PC-9 (cell line): Measurements from ENCODE around the gene ARHGAP28. TPM values are rescaled to one million over a fixed set of nuclear protein-coding genes. Genes with fewer than 3 reads are reported as not detected.

Experiments used
- BruUV-seq: library from RNA; stranded (reverse); fragments of 400-500 nt; replicated peaks from 2 replicates; lab custom pipeline; 2021; lab: Mats Ljungman, UMichigan
- CTCF ChIA-PET: fragments of 300-600 bp; sonication (Branson Sonifier 250); formaldehyde crosslinking; loops from one replicate; lab custom pipeline; 2022; ENCODE audit warnings: antibody characterized with exemption; lab: Charles Lee
- POLR2A ChIA-PET: fragments of 300-600 bp; sonication (Branson Sonifier 250); formaldehyde crosslinking; loops from one replicate; lab custom pipeline; 2022; ENCODE audit warnings: antibody characterized with exemption; ENCODE audit not compliant: unreplicated experiment; lab: Charles Lee
- DNase-seq, 2 experiments: peaks; one replicate each; pipeline versions ENCODE4 v3.0.0 to v3.0.0-alpha.2; 2015 to 2022; ENCODE audit warnings: mixed read lengths in 1 of 2
- H2AFZ ChIP-seq: fragments of 200-600 bp; sonication (generic); 2 replicates; pipeline ENCODE4 v1.8.1; 2017; ENCODE audit warnings: antibody characterized with exemption
- H3F3A ChIP-seq: fragments of 200-600 bp; sonication (generic); 2 replicates; pipeline ENCODE4 v1.8.1; 2017; ENCODE audit warnings: antibody characterized with exemption, mild to moderate bottlenecking, low read depth; ENCODE audit not compliant: insufficient read depth
- H3K27ac ChIP-seq: fragments of 200-600 bp; sonication (generic); 2 replicates; pipeline ENCODE4 v1.6.1; 2016; ENCODE audit warnings: mixed run types
- H3K27me3 ChIP-seq: fragments of 200-600 bp; sonication (generic); 2 replicates; pipeline ENCODE4 v1.6.1; 2016; ENCODE audit warnings: low read depth, mixed run types; ENCODE audit not compliant: insufficient read depth
- H3K36me3 ChIP-seq: fragments of 200-600 bp; sonication (generic); 2 replicates; pipeline ENCODE4 v1.6.1; 2016; ENCODE audit warnings: low read depth, mixed run types
- H3K4me1 ChIP-seq: fragments of 200-600 bp; sonication (generic); replicated peaks from 2 replicates; pipeline ENCODE4 v1.6.1; 2016; ENCODE audit warnings: mixed run types; ENCODE audit not compliant: insufficient read depth
- H3K4me2 ChIP-seq: fragments of 200-600 bp; sonication (generic); 2 replicates; pipeline ENCODE4 v1.6.1; 2017; ENCODE audit warnings: mixed run types
- H3K4me3 ChIP-seq: fragments of 200-600 bp; sonication (generic); 2 replicates; pipeline ENCODE4 v1.6.1; 2016; ENCODE audit warnings: mixed run types
- H3K79me2 ChIP-seq: fragments of 200-600 bp; sonication (generic); 2 replicates; pipeline ENCODE4 v1.6.1; 2017; ENCODE audit warnings: low read depth, mixed run types
- H3K9me2 ChIP-seq: fragments of 200-600 bp; sonication (generic); 2 replicates; pipeline ENCODE4 v1.8.1; 2017; ENCODE audit warnings: mild to moderate bottlenecking; ENCODE audit not compliant: insufficient read depth
- H3K9me3 ChIP-seq: fragments of 200-600 bp; sonication (generic); 2 replicates; pipeline ENCODE4 v1.8.1; 2016; ENCODE audit warnings: low read depth; ENCODE audit not compliant: insufficient read depth
- H4K20me1 ChIP-seq: fragments of 200-600 bp; sonication (generic); 2 replicates; pipeline ENCODE4 v1.8.1; 2017; ENCODE audit not compliant: insufficient read depth
- CTCF ChIP-seq: fragments of 200-600 bp; sonication (generic); conservative IDR thresholded peaks from 2 replicates; pipeline ENCODE4 v1.6.1; 2017; ENCODE audit warnings: mixed run types, antibody characterized with exemption, mild to moderate bottlenecking, moderate library complexity
- EZH2 ChIP-seq: fragments of 200-600 bp; sonication (generic); IDR thresholded peaks from 2 replicates; pipeline ENCODE4 v1.8.0; 2017; ENCODE audit warnings: antibody characterized with exemption, low read depth
- intact Hi-C: fragments of 100-400 bp; cut with micrococcal nuclease; formaldehyde crosslinking; loops from one replicate; pipeline ENCODE4 v1.10.0; 2022; ENCODE audit not compliant: unreplicated experiment
- total RNA-seq: library from RNA; stranded (reverse); gene quantifications from 2 replicates; pipeline ENCODE4 v1.2.3, GENCODE V29; 2021

Gene ARHGAP28
- total RNA-seq, 1 experiment from 2014 or later, result not detected

- Histone ChIP-seq H3K27me3 (peaks cover 40% of the 10 kb centered on the region), H3K4me3 (no peak overlapping the region), H2AFZ (no peak overlapping the region), H3K9me3 (no peaks in the 10 kb centered on the region), H3K4me2 (no peak overlapping the region), H3F3A (no peaks in the 10 kb centered on the region), H4K20me1 (no peaks in the 10 kb centered on the region), H3K36me3 (no peaks in the 10 kb centered on the region), H3K27ac (no peak overlapping the region), H3K79me2 (no peaks in the 10 kb centered on the region), H3K4me1 (no peaks in the 10 kb centered on the region), H3K9me2 (no peaks in the 10 kb centered on the region)
- no TSS peak for BruUV-seq
- CTCF ChIA-PET, result no interaction called here
- POLR2A ChIA-PET, result no interaction called here
- TF ChIP-seq CTCF (no peak), EZH2 (no peak)
- DNase-seq, result no peak
- intact Hi-C loops, result loop anchor here (1.0 kb wide), 2 partner anchors 344 to 1019 kb away; no protein-coding TSS in a partner anchor
These were observed 157.3 kb downstream of the ARHGAP28 start for GRCh38 chr18:6886797-6887330.

- no TSS peak for BruUV-seq
These were observed 162.3 kb downstream of the ARHGAP28 start for GRCh38 chr18:6891788-6892187.

GRCh38 chr18:6901286-6901926 is 171.9 kb downstream of the ARHGAP28 start:
- Histone ChIP-seq H3F3A (no peaks in the 10 kb centered on the region), H3K4me1 (no peaks in the 10 kb centered on the region), H3K27ac (no peak overlapping the region), H3K9me2 (no peaks in the 10 kb centered on the region), H3K36me3 (no peaks in the 10 kb centered on the region), H3K27me3 (no peaks in the 10 kb centered on the region), H3K4me3 (no peak overlapping the region), H3K79me2 (no peaks in the 10 kb centered on the region), H3K9me3 (no peaks in the 10 kb centered on the region), H3K4me2 (no peak overlapping the region), H2AFZ (no peak overlapping the region), H4K20me1 (no peaks in the 10 kb centered on the region)
- ChIA-PET CTCF (no interaction called here), POLR2A (no interaction called here)
- BruUV-seq, result no TSS peak
- no peak for DNase-seq
- intact Hi-C loops, result no loop called here
- TF ChIP-seq CTCF (no peak), EZH2 (no peak)

More at GRCh38 chr18:6891788-6892187, 162.3 kb downstream of the ARHGAP28 start:
- H3K9me3 ChIP-seq, result no peaks in the 10 kb centered on the region
- ChIA-PET POLR2A (no interaction called here), CTCF (no interaction called here)
- TF ChIP-seq CTCF, result no peak
- H3K79me2 ChIP-seq, result no peaks in the 10 kb centered on the region
- no peaks in the 10 kb centered on the region for H4K20me1 ChIP-seq
- H2AFZ ChIP-seq, result no peak overlapping the region
- no peaks in the 10 kb centered on the region for H3K36me3 ChIP-seq
- no peak overlapping the region for H3K4me3 ChIP-seq
- intact Hi-C loops, result no loop called here
- no peak for DNase-seq
- peaks cover 6% of the 10 kb centered on the region; the same call in 1 of the 2 replicates for H3K27me3 ChIP-seq
- H3K4me1 ChIP-seq, result no peaks in the 10 kb centered on the region
- no peaks in the 10 kb centered on the region for H3F3A ChIP-seq
- no peaks in the 10 kb centered on the region for H3K9me2 ChIP-seq
- no peak overlapping the region for H3K4me2 ChIP-seq
- no peak overlapping the region for H3K27ac ChIP-seq
